ENCODE data around the gene NEK5. TPM values are rescaled to one million over a fixed set of nuclear protein-coding genes. Genes with fewer than 3 reads are reported as not detected.
"Not testable (repeated sequence)": the region's sequence is repeated elsewhere in the genome, so short reads cannot be mapped to it uniquely, and the experiment has no call there.

NEK5 gene
- total RNA-seq, 2 donors from 2014 or later: 0.29 to 0.42 TPM

DNA sequence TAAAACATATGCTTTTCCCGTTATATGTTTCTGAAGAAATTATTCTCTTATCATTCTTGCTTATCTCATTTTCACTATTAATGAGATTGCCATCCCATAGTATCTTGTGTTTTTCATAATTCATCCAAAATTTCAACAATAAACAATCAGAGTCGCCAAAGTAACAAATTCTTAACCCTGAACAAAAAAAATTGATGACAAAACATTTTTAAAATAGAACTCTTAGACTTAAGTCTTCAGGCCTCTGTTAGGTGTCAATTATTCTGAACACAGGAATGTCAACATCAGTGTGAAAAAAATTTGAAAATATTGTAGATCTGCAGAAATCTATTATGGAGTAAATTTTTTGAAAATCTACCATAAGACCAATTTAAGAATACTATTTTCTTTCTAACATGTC lies 37.4 kb downstream of the NEK5 start:
- intact Hi-C loops (cut with DNase I): no loop called here
- DNase-seq (ENCODE audit: low spot score): no peak

DNA sequence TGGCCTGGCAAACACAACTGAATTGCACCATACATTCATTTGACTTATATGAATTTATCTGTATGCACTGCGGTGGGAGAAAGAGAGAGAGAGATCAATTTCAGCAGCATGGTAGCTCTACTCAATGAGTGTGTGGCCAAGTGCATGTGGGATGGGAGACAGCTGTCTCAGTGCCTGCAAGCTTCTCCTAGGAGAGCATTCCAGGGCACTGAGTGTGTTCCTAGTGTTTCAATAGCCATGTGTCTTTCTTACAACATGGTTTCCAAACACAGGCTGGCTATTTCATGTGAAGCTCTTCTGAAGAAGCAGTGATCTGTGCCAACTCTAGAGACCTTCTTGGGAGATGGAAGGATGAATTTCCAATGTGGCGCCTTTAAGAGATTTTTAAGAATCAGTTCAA lies 43.5 kb downstream of the NEK5 start:
- intact Hi-C loops (cut with DNase I): no loop called here
- no peak for DNase-seq (ENCODE audit: low spot score)

DNA sequence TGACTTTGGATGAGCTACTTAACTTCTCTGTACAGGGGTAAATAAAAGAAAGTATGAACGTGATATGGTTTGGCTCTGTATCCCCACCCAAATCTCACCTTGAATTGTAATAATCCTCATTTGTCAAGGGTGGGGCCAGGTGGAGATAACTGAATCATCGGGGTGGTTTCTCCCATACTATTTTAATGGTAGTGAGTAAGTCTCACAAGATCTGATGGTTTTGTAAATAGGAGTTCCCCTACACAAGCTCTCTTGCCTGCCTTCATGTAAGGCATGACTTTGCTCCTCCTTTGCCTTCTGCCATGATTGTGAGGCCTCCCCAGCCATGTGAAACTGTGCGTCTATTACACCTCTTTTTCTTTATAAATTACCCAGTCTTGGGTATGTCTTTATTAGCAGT lies 43.9 kb downstream of the NEK5 start:
- intact Hi-C loops (cut with DNase I); DNase-seq (ENCODE audit: low spot score): not testable (repeated sequence)

DNA sequence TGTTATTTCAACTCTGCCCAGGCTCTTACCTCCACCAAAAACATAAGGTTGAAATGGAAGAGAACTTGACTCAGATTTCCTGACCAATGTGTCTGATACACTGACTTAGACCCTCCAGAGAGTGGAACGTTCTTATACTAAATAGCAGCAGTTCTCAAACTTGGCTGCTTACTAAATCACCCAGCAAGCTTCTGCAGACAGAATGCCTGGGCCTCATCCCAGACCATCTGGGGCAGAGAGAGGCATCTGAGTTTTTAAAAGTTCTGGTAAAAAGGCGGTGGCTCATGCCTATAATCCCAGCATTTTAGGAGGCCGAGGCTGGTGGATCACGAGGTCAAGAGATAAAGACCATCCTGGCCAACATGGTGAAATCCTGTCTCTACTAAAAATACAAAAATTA lies 46.3 kb downstream of the NEK5 start:
- no peak for DNase-seq (ENCODE audit: low spot score)
- intact Hi-C loops (cut with DNase I): no loop called here

DNA sequence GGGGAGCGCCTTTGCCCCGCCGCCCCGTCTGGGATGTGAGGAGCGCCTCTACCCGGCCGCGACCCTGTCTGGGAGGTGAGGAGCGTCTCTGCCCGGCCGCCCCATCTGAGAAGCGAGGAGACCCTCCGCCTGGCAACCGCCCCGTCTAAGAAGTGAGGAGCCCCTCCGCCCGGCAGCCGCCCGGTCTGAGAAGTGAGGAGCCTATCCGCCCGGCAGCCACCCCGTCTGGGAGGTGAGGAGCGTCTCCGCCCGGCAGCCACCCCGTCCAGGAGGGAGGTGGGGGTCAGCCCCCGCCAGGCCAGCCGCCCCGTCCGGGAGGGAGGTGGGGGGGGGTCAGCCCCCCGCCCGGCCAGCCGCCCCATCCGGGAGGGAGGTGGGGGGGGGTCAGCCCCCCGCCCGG lies 49.0 kb downstream of the NEK5 start:
- DNase-seq (ENCODE audit: low spot score); intact Hi-C loops (cut with DNase I): not testable (repeated sequence)

DNA sequence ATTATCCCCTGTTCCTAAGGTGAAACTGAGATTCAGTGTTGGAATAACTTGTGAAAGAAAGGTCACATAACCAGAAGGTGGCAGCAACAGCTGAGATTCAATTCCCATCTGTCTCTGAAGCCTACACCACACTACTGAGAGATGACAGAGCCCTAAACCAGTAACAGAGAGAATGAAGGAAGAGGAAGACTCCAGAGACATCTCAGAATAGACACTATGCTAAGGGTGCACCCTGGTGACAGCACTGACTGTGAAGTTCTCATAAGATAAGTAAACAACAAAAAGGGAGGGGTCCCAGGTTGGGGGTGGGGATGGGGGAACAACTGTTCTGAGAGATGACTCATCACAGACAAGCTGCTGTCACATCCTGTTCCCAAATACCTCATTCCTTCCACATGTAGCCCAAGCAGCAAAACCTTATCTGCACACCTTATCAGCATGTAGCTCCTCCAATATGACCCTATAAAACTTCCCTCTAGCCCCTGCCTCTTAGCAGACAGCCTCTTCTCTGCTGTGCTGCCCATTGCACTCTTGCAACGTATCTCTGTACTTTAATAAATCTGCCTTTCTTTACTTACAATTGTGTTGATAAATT lies 57.8 kb downstream of the NEK5 start:
- intact Hi-C loops (cut with DNase I): no loop called here
- no peak for DNase-seq (ENCODE audit: low spot score)

DNA sequence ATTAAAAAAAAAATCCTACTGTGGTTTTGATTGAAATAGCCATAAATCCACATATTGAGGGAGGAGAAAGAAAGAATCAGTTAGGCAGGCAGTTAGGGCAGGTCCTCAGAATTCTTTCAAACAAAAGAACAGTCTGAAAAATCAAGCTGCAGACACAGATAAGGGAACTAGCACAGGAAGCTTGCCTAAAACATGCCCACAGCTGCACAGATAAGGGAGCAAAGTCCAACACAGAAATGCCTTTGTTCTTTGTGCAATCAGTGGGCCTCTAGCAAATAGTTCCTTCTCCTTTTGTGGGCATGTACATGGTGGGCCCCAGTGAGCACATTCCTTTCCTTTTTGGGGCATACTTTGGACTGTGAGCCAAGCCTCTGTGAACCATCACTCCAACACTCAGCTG lies 61.6 kb downstream of the NEK5 start:
- intact Hi-C loops (cut with DNase I): no loop called here
- no peak for DNase-seq (ENCODE audit: low spot score)

DNA sequence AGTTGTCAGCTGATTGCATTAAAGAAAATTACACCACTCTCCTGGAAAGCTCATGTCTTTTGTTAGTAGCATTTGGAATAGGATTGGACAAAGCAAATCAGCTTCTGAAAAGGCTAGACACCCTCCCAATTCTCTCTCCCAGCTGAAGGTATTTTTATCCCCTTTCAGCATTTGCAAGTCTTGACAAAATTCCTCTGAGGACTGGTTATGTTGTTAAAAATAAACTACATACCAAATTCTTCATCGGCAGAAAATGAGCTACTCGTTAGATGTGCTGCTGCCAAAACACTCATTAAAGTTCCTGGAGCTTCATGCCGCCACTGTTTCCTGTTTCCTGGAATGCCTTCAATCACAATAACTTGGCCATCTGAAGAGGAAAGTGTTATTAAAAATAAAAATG lies 67.3 kb downstream of the NEK5 start:
- no peak for DNase-seq (ENCODE audit: low spot score)
- intact Hi-C loops (cut with DNase I): no loop called here

DNA sequence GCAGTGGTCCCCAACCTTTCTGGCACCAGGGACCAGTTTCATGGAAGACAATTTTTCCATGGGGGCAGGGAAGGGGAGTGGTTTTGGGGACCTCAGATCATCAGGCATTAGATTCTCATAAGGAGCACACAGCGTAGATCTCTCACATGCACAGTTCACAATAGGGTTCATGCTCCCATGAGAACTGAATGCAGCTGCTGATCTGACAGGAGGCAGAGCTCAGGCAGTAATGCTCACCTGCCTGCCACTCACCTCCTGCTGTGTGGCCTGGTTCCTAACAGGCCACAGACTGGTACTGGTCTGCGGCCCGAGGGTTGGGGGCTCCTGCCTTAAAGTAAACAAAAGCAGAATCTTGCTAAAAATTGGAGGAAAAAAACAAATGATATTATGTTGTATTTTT lies 67.8 kb downstream of the NEK5 start:
- intact Hi-C loops (cut with DNase I); DNase-seq (ENCODE audit: low spot score): not testable (repeated sequence)

DNA sequence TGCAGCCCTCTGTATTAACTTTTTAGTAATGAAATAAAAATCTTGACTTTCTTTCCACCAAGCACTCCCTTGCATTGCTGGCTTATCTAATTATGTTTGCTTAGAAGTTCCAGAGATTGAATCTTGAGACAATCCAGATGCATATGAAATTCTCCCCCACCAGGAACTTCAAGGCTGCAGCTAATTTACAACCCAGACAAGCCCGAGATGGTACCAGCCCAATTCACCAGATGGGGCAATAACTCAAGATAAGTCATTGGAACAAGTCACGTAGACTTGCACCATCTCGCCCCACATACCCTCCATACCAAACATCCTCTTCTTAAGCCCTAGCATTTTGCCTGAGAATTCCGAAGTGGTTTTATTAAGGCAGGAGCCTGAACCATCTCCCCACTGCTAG lies 75.4 kb downstream of the NEK5 start:
- DNase-seq (ENCODE audit: low spot score): no peak
- intact Hi-C loops (cut with DNase I): no loop called here

DNA sequence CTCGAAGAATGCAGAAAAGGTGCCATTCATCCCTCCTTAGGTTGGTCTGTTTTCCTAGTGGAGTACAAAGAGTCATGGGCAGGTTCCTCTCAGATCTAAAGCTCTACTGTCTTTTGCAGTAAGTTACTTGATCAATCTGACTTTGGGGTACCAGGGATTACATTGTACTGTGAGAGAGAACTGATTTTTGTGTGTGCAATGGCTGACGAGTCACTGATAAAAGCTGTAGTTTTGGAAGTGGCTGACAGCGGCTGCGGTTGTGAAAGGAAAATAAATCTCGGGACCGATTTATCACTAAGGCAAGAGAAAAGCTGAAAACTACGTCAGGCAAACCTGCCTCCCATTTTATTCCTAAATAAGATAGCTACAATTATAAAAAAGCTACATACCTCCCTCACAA lies 77.5 kb downstream of the NEK5 start:
- intact Hi-C loops (cut with DNase I): no loop called here
- no peak for DNase-seq (ENCODE audit: low spot score)

DNA sequence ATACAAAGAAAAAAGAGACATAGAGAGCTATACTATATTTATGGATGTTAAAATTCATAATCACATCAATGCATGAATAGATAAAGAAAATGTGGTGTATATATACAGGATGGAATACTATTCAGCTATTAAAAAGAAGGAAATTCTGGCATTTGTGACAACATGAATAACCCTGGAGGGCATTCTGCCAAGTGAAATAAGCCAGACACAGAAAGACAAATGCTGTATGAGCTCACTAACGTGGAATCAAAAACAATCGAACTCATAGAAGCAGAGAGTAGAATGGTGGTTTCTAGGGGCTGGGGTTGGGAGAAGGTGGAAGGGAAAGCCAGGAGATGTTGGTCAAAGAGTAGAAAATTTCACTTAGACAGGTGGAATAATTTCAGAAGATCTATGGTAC lies 80.4 kb downstream of the NEK5 start:
- intact Hi-C loops (cut with DNase I): no loop called here
- no peak for DNase-seq (ENCODE audit: low spot score)

DNA sequence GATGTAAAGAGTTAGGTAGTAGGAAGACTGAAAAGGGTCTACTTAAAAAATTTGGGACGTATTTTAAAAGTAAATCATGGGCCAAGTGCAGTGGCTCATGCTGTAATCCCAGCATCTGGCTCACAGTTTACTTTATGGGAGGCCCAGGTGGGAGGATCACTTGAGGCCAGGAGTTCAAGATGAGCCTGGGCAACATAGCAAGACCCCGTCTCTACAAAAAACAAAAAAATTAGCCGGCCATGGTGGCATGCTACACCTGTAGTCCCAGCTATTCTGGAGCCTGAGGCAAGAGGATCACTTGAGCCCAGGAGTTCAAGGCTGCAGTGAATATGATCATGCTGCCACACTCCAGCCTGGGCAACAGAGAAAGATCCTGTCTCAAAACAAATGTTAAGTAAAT lies 81.4 kb downstream of the NEK5 start:
- no peak for DNase-seq (ENCODE audit: low spot score)
- intact Hi-C loops (cut with DNase I): no loop called here

DNA sequence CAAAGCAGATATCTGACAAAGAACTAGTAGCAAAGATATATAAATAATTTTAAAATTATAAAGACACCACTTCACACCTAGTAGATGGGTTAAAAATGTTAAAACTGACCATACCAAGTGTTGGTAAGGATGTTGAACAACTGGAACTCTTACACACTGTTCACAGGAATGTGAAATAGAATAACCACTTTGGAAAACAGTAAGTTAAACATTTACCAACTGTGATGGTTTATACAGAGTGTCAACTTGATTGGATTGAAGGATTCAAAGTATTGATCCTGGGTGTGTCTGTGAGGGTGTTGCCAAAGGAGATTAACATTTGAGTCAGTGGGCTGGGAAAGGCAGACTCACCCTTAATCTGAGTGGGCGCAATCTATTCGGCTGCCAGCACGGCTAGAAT lies 85.2 kb downstream of the NEK5 start:
- intact Hi-C loops (cut with DNase I): no loop called here
- DNase-seq (ENCODE audit: low spot score): no peak

DNA sequence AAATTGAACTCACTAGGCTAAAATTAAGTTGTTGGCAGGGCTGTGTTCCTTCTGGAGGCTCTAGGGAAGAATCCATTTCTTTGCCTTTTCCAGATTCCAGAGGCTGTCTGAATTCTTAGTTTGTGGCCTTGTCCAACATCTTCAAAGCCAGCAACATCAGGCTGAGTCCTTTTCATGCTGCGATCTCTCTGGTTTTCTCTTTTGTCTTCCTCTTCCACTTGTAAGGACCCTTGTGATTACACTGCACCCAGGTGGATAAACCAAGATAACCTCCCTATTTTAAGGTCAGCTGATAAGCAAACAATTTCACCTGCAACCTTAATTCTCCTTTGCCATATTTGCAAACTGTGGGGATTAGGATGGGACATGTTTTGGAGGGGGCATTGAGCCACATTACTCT lies 92.8 kb downstream of the NEK5 start:
- intact Hi-C loops (cut with DNase I): no loop called here
- DNase-seq (ENCODE audit: low spot score): no peak

DNA sequence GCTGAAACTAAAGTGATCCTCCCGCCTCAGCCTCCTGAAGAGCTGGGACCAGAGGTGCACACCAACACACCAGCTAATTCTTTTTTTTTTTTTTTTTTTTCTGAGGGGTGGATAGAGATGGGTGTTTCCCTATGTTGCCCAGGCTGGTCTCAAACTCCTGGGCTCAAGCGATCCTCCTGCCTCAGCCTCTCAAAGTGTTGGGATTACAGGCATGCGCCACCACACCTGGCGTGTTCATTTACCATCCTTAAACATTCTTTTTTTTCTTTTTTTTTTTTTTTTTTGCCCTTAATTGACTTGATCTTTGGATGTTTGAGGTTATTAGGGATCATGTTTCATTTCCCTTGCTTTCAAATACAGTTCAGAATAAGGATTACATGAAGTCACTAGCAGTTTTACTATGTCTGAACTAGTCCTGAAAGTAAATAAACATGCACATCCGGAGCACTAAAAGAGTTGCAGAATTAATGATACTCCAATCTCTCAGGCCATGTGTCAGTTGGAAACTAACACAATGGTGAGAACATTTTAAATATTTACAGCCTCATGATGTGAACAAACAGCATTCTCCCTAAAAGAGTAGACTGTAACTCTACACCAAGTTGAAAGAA lies 94.2 kb downstream of the NEK5 start:
- no peak for DNase-seq (ENCODE audit: low spot score)
- intact Hi-C loops (cut with DNase I): no loop called here

DNA sequence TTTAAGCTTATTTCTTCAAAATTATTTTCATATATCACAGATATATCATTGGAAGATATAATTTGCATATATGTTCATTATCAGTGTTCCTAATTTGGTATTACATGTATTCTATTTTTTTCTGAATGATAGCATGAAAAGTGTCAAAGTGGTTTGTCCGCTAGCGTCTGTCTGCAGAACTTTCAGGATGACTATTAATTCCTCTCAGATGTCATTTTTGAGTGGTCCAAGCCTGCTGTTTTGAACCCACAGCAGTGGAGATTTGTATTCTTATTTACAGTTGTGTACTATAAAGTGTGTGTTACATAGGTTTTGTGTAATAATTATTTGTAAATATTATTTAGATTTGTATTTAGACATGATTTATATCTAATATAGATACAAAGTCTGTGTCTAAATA lies 95.8 kb downstream of the NEK5 start:
- intact Hi-C loops (cut with DNase I): no loop called here
- no peak for DNase-seq (ENCODE audit: low spot score)

DNA sequence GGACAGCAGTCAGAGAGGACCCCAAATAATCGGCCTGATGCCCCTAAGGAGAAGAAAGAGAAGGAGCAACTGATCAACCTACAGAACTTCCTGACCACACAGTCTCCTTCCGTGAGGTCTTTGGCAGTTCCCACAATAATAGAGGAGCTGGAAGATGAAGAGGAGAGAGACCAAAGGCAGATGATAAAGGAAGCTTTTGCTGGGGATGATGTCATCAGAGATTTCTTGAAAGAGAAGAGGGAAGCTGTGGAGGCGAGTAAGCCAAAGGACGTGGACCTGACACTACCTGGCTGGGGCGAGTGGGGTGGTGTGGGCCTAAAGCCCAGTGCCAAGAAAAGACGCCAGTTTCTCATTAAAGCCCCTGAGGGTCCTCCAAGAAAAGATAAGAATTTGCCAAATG lies 98.5 kb downstream of the NEK5 start:
- DNase-seq (ENCODE audit: low spot score); intact Hi-C loops (cut with DNase I): not testable (repeated sequence)

DNA sequence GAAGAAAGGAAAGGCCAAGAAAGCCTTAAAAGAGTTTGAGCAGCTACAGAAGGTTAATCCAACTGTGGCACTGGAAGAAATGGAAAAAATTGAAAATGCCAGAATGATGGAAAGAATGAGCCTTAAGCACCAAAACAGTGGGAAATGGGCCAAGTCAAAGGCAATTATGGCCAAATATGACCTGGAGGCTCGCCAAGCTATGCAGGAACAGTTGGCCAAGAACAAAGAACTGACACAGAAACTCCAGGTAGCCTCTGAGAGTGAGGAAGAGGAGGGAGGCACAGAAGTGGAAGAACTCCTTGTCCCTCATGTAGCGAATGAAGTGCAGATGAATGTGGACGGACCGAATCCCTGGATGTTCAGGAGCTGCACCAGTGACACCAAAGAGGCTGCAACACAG lies 99.3 kb downstream of the NEK5 start:
- intact Hi-C loops (cut with DNase I): no loop called here
- DNase-seq (ENCODE audit: low spot score): no peak

DNA sequence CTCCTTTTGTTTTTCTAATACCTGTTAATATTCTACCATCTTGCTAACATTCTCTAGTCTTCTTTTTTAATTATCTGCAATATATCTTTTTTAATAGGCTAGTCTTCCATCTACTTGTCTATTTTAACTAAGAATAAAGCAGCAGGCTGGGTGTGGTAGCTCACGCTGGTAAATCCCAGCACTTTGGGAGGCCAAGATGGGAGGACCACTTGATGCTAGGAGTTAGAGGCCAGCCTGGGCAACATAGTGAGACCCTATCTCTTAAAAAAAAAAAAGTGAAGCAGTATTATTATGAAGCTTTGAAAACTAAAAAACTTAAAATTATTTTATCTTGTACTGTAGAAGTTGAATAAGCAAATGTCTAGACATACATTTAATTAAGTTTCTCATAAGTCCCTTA lies 101.0 kb downstream of the NEK5 start:
- DNase-seq (ENCODE audit: low spot score): no peak
- intact Hi-C loops (cut with DNase I): no loop called here

DNA sequence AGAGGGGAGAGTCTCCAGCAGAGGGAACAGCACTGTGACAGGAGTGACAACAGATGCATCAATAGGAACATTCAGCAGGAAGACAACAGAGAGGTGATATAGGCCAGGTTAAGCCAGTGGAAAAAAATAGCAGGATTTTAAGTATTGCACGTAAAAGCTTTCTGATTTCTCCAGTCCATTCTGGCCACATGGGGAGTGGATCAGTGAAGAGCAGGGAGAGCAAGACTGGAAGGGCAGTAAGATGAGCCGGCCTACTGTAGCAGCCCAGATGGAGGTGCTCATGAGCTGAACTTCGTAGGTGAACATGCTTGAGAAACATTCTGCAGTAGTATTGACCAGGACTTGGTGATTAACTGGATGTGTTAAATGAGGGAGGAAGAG lies 102.6 kb downstream of the NEK5 start:
- no peak for DNase-seq (ENCODE audit: low spot score)
- intact Hi-C loops (cut with DNase I): no loop called here
